Testis (tissue), 2 donors: ENCODE results near the gene YTHDF1.
"Not testable (repeated sequence)": the region's sequence is repeated elsewhere in the genome, so short reads cannot be mapped to it uniquely, and the experiment has no call there.

Source experiments
- CTCF ChIP-seq, 3 experiments: fragments of 450-650 bp in 2 of 3; fragments of 200-600 bp in 1 of 3; sonication (generic) in 1 of 3; IDR thresholded peaks; one replicate each; pipeline ENCODE4 v1.5.1; 2016 to 2019; ENCODE audit warnings: antibody characterized with exemption in 3 of 3, mild to moderate bottlenecking in 2 of 3, moderate library complexity in 1 of 3
- POLR2A ChIP-seq: fragments of 450-650 bp; IDR thresholded peaks from one replicate; pipeline ENCODE4 v1.6.1; 2017; ENCODE audit warnings: antibody characterized with exemption, mild to moderate bottlenecking, moderate library complexity

- TF ChIP-seq CTCF (IDR thresholded peaks at IDR 0.05); POLR2A: not testable (repeated sequence)
These were observed 56.7 kb downstream of the YTHDF1 start for GRCh38 chr20:63159251-63159650.
